ENCODE measurements around the gene SPRYD3.

The SPRYD3 gene

DNA sequence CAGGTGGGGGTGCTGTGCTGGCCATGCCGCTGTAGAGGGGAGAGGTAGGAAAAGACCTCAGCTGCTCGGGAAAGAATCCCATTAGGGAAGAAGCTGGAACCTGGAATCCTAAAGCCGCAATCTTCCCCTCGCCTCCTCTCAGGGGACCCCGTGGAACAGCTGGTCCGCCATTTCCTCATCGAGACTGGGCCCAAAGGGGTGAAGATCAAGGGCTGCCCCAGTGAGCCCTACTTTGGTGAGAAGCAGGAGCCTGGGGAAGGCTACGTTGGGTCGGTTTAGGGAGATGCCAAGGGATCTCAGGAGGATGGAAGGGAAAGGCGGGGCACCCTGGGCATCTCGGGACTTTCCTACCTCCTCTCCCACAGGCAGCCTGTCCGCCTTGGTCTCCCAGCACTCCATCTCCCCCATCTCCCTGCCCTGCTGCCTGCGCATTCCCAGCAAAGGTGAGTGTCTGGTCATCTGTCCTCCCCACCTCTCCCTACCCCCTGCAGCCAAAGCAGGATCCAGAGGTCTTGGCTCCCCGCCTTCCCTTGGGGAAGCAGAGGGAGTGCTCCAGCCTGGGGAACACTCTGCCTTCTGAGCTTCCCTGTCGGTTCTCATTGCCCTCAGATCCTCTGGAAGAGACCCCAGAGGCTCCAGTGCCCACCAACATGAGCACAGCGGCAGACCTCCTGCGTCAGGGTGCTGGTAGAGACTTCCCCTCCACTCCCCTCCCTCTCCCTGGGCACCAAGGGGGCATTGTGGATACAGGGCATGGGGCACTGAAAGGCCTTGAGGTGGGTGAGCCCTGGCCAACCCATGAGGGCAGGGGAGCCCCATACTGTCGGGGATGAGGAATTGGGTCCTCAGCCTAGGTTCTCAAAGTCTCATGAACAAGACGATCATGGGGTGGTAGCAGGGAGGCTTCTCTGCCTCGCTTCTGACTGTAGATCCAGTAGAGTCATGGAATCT, 16.9 kb downstream of the SPRYD3 start:
- DNase-seq, result no peak

- no peak for DNase-seq
Measured at GRCh38 chr12:53061404-53062010, 17.7 kb downstream of the SPRYD3 start.

- no peak for DNase-seq
Measured at GRCh38 chr12:53060721-53061276, 18.4 kb downstream of the SPRYD3 start.

- DNase-seq, result no peak
Measured at GRCh38 chr12:53060064-53060720, 19.0 kb downstream of the SPRYD3 start.

- no peak for DNase-seq
Measured at GRCh38 chr12:53059434-53060063, 19.6 kb downstream of the SPRYD3 start.

- DNase-seq, result no peak
Measured at GRCh38 chr12:53058674-53059433, 20.3 kb downstream of the SPRYD3 start.

GRCh38 chr12:53057816-53058500, 21.2 kb downstream of the SPRYD3 start:
- no peak for DNase-seq

- no peak for DNase-seq
Measured at GRCh38 chr12:53056901-53057300, 22.3 kb downstream of the SPRYD3 start.

DNA sequence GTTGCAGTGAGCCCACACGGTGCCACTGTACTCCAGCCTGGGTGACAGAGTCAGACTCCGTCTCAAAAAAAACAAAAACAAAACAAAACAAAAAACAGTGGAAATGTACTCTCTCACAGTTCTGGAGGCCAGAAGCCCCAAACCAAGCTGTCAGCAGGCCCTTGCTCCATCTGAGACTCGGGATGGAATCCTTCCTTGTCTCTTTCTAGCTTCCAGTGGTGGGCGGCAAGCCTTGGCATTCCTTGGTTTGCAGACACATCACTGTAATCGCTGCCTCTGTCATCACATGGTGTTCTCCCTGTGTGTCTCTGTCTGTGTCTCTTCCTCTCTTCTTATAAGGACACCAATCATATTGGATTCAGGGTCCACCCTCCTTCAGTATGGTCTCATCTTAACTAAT, 22.9 kb downstream of the SPRYD3 start:
- no peak for DNase-seq

GRCh38 chr12:53055471-53056266, 23.5 kb downstream of the SPRYD3 start:
- DNase-seq, result no peak

DNA sequence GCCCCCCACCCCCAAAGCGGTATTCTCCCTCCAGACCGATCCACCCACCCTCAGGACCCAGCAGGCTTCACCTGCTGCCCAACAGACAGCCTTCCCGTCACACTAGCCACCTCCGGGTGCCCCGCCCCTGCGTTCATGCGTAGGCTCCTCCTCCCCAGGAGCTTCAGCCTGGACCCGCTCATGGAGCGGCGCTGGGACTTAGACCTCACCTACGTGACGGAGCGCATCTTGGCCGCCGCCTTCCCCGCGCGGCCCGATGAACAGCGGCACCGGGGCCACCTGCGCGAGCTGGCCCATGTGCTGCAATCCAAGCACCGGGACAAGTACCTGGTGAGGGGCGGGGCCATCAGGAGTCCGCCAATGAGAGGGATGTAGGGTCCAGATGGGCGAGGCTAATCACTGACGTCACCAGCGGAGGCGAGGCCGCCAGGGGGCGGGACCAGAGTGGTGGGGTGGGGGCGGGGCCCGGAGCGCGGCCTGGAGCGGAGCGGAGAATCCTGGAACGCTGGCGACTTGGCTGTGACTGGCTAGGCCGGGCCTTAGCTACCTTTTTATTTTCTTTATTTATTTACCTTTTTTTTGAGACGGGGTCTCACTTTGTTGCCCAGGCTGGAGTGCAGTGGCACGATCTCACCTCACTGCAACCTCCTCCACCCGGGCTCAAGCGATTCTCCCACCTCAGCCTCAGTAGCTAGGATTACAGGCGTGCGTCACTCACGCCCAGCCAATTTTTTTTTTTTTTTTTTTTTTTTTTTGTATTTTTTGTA, 24.9 kb downstream of the SPRYD3 start:
- DNase-seq, result no peak

GRCh38 chr12:53053218-53054111, 25.7 kb downstream of the SPRYD3 start:
- DNase-seq, result no peak

DNA sequence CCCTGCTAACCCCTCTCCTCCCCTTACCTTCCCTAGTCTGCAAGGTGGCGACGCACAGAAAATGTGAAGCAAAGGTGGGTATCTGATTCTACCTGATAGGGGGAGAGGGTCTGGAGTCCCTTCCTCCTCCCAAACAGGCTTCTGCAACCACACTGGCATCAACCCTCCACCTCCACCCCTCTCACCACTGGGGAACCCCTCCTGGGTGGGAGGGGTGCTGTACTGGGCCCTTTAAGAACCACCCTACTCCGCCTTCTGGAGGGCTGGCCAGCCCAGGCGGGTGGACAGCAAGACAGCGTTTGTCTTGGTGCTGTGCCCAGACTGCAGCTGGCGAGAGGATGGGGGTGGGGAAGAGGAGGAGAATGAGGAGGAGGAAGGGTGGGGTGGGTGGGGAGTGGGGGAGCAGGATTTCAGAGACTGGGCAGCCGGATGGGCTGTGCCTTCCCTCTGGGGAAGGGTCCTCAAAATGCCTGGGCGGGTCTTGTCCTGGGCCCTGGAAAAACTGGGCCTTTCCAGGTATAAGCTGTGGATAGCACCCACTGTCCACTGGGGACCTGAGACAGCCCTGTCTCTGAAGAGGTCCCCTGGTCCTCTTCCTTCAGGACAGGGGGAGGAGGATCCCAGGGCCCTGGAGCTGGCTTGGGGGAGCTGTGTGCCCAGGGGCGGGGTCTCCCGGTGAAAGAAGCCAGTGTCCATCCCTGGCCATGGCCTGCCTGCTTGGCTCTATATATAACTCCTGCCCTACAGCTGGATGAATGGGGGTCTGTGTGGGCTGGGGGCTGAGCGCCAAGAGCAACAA, 26.6 kb downstream of the SPRYD3 start:
- no peak for DNase-seq

GRCh38 chr12:53051881-53052412, 27.2 kb downstream of the SPRYD3 start:
- no peak for DNase-seq

DNA sequence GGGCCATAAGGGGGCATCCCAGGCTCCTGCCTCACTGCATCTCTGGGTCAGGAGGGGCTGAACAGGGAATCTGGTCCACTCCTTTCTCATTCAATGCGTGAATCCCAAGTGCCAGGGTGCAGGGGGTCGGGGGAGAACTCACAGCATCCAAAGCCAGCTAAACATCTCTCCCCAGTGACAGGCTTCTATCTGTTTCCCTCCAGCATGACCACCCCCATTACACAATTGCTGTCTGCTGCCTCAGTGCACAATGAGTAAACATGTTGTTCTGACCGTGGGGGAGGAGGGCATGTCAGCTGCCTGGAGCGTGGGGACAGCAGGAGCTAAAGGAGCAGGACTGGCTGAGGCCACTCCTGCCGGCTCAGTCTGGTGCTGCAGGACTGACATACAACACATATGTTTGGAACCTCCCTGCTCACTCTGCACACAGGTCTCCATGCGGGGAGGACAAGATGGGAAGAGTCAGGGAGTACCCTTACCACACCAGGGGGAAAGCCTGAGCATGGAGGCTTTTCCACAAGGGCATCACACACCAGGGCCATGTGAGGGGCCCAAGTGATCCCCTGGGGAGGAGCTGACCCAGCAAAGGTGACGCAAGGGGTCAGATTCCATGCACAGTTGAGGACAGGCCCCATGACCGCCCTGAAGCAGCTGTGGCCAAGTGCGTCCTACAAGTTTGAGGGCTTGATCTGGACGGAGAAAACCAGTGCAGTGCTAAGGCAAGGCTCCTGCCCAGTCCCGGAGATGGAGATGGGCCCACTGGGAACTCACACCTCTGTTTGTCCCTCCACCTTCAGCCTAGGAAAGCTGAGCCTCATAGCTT, 27.9 kb downstream of the SPRYD3 start:
- DNase-seq, result no peak

DNA sequence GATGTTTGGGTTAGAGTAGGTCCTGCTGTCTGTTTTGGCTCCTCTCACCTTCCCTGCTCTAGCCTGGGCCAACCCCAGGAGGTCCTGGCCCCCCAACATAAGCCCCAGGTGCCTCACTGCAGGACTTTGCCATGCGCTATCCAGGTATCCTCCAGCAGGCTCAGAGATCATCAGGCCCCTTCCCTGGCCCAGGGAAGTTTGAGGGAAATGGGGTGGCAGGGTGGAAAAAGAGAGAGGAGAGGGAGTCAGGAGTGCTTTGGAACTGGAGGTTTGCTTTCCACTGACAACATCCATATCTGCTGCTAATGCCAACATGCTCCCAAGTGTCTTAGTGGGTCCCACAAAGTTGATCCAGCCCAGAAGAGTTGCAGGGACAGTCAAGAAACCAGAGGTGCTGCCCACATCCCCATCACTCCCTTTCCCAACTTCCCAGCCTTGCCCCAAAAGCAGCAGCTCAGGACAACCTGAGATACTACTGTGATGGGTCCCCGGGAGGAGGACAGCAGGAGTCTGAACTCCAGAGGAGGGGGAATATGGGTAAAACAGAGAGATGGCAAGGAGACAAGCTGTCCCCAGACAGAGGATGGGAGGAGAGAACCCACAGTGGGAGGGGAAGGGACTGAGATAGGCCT, 28.6 kb downstream of the SPRYD3 start:
- no peak for DNase-seq
